Measurements from ENCODE around the gene SREBF2. TPM values are rescaled to one million over a fixed set of nuclear protein-coding genes. Genes with fewer than 3 reads are reported as not detected.

Gene SREBF2
- total RNA-seq, 1 donor from 2014 or later: 89.7 TPM

DNA sequence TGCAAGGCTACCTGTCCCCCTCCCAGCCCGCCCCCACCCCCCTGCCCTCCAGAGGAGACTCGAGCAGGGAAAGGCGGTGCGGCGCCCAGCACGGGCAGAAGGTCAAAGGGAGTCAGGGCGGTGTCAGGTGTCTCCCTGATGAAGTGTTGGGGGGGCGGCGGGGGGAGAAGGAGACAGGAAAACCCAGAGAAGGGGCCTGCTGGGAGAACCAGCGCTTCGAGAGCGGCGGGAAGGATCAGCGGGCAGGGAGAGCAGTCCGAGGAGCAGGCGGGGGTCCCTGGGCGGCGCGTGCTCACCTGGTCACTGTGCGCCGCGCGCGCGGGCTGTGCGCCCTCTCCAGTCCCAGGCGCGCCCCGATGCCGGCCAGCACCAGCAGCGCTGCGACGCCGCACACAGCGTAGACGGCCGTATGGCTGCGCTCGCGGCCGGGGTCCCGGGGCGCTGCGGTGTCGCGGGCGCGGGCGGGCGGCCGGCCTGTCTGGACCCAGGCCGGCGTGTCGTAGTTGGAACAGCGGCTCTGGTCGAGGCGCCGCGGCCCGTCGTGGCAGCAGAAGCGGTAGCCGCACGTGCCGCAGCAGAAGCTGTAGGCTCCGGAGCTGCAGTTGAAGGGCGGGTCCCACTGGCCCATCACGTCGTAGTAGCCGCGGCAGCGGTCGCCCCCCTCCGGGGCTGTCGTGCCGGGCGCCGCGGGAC lies 81.1 kb downstream of the SREBF2 start:
- intact Hi-C loops (cut with micrococcal nuclease): no loop called here
- no peak for DNase-seq
- no peak for ATAC-seq

DNA sequence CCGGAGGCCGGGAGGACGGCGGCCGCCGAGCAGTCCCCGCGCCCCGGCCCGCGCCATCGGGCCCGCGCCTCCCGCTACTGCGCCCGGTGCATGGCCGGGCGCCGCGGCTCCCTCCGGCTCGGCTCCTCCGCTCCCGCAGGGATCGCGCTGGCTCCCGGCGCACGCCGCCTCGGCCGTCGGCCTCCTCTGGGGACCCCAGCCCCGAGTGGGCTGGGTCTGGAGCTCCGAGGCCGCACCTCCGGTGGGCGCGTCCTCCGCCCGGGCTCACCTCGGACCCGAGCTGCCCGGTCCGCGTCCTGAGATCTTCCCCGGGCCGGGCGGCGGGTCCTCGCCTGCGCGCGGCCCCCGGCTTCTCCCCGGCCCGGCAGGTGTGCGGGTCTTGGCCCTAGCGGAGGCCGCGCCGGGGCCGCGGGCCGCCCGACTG lies 81.7 kb downstream of the SREBF2 start:
- intact Hi-C loops (cut with micrococcal nuclease): no loop called here
- ATAC-seq: no peak
- DNase-seq: no peak

DNA sequence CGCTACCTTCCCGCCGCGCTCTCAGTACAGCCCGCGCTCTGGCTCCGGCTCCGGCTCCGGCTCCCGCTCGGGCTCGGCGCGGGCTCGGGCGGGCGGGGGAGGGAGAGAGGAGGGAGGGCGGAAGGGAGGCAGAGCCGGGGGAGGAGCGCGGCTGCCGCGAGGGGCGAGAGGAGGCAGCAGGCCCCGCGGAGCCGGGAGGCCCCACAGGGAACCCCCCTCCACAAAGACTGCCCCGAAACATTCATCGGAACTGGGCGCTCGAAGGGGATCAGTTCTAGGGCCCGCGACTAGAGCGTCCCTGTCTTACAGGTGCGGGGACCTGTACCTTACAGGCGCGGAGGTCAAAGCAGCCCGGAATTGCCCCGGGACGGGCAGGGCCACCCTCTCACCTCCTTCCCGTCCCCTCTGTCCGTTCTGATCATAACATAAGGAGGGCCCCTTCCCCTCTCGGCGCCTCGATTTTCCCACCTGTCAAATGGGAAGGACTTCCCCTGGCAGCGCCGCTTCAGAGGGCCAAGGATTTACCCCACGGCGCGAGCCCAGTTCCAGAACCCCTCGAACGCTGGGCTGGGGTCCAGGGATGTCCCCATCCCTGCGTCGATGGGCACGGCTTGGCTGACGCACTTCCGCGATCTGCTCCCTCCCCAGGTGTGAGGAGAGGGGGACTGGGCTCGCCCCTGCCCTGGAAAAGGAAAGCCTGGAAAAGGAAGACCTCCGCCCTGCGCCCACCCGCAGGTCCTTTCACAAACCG lies 82.3 kb downstream of the SREBF2 start, which contains the start of gene SHISA8:
Gene SHISA8, minus strand, starts transcription at position 40 of the 751 bp plus-strand sequence. CDS start 407 bp downstream, outside the sequence.
- ATAC-seq (peak; percentile 40), DNase-seq (peak; percentile 73)
- intact Hi-C loops (cut with micrococcal nuclease): no loop called here

DNA sequence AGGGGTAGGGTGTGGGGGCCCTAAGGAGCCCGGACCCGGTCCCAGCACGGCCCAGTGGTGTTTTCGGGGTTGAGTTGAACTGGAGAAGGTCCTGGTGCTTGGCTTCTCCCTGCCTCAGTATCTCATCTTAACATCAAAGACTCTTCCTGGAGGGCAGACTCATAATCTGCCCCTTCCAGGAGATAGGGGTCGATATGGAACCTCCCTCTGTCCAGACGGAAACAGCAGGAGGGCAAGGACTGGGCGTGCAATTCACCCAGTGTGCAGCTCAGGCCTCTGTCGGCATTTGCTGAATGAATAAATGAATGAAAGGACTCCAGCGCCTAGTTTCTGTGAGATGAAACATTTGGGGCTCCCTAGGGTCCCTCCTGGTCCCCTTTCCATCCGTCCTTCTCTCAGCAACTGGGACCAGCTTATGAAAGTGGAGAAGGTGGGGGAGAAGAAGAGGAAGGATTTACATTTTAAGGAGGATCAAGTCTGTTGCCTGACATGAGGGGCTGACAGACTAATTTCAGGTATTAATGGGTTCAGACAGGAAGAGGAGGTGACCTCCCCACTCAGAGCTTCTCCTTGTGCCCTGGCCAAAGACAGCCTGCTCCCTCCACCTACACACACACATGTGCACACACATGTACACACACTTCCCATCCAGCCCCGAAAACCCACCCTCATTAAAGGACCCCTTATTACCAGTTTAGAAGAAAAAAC lies 83.0 kb downstream of the SREBF2 start:
- ATAC-seq (no peak), DNase-seq (no peak)
- intact Hi-C loops (cut with micrococcal nuclease): no loop called here

DNA sequence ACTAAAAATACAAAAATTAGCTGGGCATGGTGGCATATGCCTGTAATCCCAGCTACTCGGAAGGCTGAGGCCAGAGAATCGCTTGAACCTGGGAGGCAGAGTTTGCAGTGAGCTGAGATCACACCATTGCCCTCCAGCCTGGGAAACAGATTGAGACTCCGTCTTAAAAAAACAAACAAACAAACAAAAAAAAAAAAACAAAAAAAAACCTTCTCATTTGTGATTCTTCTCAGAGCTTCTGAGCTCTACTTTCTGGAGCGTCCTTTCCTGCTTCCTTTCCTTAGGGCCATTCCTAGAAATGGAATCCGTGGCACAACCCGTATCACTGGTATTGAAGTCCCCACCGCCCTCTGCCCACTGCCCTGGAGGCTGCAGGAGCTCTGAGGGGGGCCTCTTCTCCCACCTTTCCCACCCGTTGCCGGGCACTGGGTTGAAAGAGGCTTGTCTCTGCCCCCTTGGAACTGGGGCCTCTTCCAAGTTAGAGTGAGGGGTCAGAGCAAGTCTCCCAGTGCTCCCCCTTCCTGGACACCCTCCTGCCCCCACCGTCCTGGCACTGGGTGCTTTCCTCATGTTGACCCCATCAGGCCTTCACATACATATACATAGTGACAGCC lies 83.9 kb downstream of the SREBF2 start:
- ATAC-seq: no peak
- no peak for DNase-seq
- intact Hi-C loops (cut with micrococcal nuclease): no loop called here

DNA sequence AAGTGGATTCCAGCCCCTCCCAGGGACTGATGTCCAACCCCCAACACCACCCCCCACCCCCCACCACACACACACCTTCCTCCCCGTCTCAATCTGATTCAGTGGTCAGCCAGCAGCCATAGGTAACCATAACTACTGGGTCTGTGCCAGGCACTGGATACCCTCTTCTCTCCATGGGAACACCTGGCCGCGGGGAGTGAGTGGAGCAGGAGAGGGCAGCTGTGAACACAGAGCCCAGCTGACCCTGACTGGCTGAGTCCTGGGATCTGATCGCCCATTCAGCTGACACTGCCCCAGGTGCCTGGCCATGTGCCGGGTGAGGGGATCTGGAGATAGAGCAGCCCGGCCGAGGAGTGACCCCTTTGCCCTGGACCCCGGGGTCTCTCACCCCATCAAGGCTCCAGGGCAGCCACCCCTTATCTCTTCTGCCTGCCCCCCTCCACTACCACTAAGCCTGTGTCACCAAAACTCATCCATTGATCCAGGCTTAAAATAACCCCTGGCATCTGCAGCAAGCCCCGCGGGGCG lies 84.5 kb downstream of the SREBF2 start:
- DNase-seq (no peak), ATAC-seq (no peak)
- intact Hi-C loops (cut with micrococcal nuclease): no loop called here

DNA sequence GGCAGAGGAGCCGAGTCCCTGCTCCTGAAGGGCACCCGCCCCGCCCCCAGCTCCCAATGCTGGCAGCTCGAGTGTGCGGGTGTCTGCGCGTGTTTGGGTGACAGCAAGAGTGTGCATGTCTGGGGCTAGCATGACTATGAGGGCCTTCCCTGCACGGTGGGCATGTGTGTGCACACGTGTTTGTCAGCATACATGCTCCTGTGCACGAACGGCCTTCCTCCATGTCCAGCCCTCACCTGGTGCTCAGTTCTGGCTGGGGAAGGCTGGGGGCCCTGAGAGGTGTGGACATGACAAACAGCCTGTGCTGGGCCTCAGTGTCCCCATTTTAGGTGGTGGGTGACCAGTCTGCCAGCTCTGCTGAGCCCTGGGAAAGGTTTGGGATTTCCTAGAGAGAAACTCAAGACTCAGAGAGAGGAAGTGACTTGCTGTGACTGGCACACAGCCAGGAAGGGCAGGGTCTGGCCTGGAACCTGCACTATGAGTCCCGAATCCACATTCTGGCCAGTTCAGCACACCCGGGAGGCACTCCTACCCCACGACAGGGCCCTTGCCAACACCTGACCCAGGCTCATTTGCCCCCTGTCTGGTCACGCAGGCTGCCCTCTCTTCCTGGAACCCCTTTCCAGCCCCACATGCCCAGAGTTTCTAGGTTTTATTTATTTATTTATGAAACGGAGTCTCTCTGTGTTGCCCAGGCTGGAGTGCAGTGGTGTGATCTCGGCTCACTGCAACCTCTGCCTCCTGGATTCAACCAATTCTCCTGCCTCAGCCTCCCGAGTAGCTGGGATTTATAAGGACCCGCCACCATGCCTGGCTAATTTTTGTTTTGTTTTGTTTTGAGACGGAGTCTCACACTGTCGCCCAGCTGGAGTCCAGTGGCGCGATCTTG lies 85.2 kb downstream of the SREBF2 start:
- peak; percentile 9 for ATAC-seq
- DNase-seq: peak; percentile 77
- intact Hi-C loops (cut with micrococcal nuclease): no loop called here

DNA sequence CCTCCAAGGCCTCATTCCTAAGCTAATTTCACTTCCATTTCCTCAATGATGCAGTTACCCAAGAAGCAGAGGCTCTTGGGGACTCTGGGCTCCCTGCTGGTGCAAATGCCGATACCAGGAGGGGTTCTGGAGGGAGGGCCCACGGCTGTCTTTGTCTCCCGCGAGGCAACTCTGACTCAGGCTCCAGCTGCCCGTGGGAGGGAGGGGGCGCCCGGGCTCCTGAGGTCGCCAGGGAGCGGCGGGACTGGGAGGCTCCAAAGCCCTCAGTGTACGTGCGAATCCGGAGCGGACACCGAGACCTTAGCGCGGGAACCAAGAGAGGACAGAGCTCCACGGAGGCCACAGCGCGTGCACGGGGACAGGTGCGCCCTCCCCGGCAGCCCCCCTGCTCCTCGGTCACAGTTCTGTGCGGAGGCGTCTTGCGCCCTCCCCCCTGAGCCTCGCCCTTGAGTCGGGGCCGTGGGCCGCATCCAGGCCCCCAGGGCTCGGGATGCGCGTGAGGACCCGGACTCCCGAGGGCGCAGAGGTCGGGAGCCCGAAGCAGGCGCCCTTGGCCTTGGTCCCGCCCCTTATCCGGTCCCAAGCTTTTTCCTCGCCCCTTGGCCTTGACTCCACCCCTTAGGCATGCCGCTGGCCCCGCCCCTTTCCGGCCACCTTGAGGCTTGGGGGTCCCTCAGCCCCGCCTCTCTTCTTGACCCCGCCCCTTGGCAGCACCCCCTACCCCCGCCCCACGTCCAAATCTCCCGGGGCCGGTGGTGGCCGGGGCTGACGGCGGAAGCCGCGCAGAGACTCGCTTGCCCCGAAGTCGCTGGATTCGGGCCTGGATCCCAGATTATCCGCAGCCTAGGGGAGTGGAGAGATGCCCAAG lies 86.7 kb downstream of the SREBF2 start:
- DNase-seq (peak; percentile 80), ATAC-seq (peak; percentile 75)
- intact Hi-C loops (cut with micrococcal nuclease): no loop called here

DNA sequence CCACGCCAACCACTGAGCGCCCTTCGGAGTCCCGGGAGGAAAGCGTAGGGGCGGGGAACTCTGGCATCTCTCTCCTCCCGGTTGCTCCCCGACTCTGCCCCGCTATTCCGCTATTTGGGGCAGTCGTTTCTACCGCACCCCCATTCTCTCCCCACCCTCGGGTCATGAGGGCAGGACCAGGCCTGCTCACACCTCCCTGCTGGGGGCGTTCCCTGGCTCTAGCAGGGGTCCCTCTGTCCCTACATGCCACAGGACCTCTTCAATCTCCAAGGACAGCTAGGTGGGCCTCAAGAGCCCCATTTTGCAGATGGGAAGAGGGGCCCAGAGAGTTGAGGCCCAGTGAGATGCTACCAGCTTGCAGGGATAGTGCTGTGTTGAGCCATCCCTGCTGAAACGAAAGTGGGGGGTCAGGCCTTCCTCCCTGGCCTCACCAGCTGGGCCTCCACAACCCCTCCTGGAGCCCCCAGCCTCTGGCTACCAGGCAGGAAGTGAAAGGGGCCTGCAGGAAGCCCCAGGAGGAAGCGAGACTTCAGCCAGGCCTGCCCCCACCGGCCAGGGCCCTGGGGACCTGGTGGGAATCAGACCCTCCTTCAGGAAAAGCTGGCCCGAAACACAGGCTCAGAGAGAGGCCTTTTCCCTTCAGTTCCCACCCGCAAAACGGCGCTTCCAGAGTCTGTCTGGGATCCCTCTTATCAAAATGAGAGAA lies 87.5 kb downstream of the SREBF2 start:
- ATAC-seq (peak; percentile 3), DNase-seq (no peak)

DNA sequence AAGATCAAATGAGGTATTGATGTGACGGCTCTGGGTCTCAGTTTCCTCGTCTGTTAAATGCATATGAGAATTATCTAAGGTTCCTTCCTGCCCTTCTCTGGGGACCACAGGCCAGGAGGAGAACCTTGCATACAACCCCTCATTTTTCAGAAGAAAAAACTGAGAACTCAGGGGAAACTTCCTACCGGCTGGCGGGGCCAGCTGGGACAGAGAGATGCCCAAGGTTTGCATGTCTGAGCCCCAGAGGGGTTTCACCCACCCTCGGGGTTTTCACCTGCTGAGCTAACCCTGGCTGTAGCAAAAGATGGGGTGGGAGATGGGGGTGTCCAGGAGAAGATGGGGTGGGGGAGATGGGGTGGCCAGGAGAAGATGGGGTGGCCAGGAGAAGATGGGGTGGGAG lies 89.4 kb downstream of the SREBF2 start:
- no peak for ATAC-seq
- DNase-seq: no peak
- intact Hi-C loops (cut with micrococcal nuclease): no loop called here

More for the DNA sequence above, 87.5 kb downstream of the SREBF2 start:
- intact Hi-C loops (cut with micrococcal nuclease): no loop called here

DNA sequence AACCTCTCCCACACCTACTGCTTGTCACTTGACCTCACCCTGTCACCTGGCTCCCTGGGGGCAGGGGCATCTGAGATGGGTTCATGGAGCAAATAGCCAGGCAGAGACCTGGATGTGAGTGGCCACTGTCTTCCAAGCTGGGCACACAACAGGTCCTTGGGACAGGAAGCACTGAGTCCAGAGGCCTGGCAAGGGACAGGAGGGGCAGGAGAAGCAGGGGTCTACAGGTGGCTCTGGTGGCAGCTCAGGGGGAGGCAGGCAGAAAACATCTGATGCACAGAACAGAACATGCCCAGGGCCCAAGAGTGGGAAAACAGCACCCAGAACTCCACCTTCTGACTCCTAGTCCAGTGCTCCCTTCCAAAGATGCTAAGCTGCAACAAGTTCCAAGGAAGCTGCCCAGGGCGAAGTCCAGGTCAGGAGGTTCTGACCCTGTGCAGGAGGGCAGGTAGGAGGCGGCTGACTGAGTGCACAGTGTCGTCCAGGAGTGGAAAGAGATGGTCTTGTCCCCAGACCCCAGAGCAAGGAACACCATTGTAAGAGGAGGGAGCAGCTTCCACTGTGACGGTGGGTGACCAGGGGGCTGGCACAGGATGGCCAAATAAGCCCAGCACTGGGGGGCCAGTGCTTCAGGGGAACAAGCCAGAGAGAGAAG lies 90.2 kb downstream of the SREBF2 start:
- ATAC-seq: no peak
- intact Hi-C loops (cut with micrococcal nuclease): no loop called here
- DNase-seq: no peak

DNA sequence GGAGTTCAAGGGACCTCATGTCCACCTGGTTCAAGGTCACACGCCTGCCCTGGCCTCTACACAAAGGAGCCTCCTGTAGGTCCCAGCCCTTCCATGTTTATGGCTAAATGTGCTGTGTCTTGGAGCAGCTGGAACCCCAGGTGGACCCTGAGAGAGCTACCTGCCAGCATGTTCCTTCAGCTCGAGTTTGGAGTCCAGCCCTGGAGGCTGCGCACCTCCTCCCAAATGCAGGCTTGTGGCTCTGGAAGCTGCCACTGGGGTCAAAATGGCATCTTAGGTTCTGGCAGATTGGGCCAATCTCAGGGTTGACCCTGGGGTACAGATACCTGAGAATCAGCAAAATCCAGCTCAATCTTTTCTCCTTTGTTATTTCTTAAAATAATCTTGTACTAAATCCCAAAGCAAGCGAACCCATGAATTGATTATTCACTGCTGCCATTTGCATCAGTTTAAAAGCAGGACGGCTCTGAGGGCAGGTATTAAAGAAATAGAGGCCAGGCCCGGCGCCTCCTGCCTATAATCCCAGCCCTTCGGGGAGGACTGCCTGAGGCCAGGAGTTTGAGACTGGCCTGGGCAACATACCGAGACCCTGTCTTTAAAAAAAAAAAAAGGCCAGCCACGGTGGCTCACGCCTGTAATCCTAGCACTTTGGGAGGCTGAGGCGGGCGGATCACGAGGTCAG lies 90.8 kb downstream of the SREBF2 start:
- ATAC-seq: no peak
- intact Hi-C loops (cut with micrococcal nuclease): no loop called here
- no peak for DNase-seq

DNA sequence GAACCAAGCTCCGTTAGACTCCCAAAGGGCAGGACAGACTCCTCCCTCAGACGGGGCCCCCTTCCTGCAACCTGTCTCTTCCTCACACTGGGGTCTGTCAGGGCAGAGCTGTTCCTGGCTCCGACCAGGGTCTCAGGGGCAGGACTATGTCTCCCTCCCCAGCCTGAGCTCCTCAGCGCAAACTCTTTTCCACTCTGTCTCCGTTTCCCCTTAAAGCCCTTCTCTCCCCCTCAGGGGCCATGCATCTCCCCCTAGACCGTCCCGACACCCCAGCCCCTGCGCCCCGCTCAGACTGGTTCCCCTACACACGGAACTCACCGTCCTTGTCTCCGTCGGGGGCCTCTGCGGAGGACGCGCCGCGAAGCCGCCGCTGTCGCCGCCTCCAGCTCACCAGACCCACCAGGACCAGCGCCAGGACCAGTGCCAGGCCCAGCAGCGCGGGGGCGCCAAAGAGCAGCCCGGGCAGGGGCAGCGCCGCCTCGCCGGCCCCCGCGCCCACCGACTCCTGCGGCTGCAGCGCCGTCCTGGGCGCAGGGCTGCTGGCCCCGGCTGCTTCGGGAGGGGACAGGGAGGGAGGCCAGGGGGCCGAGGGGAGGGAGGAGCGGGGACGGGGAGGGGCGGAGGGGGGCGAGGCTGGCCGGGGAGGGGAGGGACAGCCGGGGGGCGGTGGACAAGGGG lies 93.0 kb downstream of the SREBF2 start:
- peak; percentile 85 for DNase-seq
- intact Hi-C loops (cut with micrococcal nuclease): no loop called here
- peak; percentile 82 for ATAC-seq

DNA sequence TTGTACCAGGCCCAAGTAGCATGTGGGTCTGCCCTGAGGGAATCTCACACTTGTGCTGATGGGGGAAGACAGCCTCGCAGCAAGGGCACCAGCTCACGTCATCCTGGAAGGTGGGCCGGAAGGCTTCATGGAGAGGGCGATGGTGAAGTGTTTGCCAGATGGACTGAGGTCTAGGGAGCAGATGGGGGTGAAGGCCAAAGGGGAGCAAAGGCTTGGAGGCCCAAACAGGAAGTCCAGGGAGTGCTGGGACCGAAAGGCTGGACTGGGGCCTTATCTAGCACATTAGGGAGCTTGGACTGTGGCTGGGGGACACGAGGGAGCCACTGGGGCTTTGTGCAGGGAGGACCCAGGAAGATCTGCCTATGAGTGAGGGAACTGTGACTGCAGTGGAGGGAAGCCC lies 94.9 kb downstream of the SREBF2 start:
- ATAC-seq (no peak), DNase-seq (no peak)
- intact Hi-C loops (cut with micrococcal nuclease): no loop called here
